HCT116 (cell line): Measurements from ENCODE around the gene TRHDE.
A peak's percentile ranks its signal among the peaks of the same experiment; 100 is the strongest.

Experiments used
- EZH2 ChIP-seq: fragments of 200-600 bp; sonication (generic); IDR thresholded peaks from 2 replicates; pipeline ENCODE4 v1.6.1; 2017; ENCODE audit warnings: antibody characterized with exemption, mixed run types
- POLR2A ChIP-seq: IDR thresholded peaks from 2 replicates; pipeline ENCODE4 v1.7.0; 2011; ENCODE audit warnings: borderline replicate concordance; ENCODE audit not compliant: insufficient read depth, insufficient read length; ENCODE audit errors: extremely low read depth
- POLR2AphosphoS5 ChIP-seq: IDR thresholded peaks from 2 replicates; pipeline ENCODE4 v1.6.1; 2011; ENCODE audit warnings: mild to moderate bottlenecking, low read depth, low read length, moderate library complexity
- RAD21 ChIP-seq: IDR thresholded peaks from 2 replicates; pipeline ENCODE4 v1.6.1; 2012; ENCODE audit warnings: low read depth, mild to moderate bottlenecking
- TF ChIP-seq, protein P1 (sequence below), 3 experiments: fragments of 200-600 bp in 1 of 3; sonication (generic) in 1 of 3; IDR thresholded peaks in 2 of 3; conservative IDR thresholded peaks in 1 of 3; 2 replicates each; pipeline ENCODE4 v1.5.1; 2012 to 2017; ENCODE audit warnings: low read depth in 2 of 3, low read length in 2 of 3, antibody characterized with exemption in 1 of 3, borderline replicate concordance in 1 of 3, control low read depth in 1 of 3, mild to moderate bottlenecking in 1 of 3, mixed read lengths in 1 of 3, mixed run types in 1 of 3, moderate library complexity in 1 of 3; ENCODE audit not compliant: insufficient read depth in 1 of 3

DNA sequence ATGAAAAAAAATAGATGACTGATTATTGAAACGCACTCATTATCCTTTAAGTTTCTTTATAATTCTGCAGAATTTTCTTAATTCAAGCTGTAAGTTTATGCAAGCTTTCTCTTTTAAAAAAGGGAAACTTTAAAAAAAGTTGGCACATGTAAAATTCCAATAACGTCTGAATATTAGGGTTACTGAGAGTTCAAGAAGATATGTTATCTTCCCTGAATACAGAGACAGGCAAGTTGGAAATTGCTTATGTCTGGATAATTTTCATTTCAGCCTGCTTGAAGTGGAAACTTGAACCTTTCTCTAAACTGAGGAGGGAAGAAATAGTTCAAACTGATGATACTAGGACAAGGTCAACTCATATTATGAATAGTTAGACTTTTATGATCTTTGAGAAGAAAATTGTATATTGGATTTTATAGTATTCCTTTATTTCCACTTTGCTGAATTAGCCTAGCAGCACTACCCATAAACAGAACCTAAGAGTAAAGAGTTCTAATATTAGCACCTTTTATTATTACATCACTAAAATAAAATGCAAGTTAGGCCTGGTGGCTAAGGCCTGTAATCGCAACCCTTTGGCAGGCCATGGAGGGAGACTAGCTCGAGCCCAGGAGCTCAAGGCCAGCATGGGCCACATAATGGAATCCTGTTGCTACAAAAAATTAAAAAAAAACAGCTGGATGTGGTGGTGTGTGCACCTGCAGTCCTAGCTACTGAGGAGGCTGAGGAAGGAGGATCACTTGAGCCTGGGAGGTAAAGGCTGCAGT lies 288.0 kb downstream of the TRHDE start:
- no peak for TF ChIP-seq RAD21
- TF ChIP-seq POLR2AphosphoS5: no peak
- TF ChIP-seq, protein P1, sequence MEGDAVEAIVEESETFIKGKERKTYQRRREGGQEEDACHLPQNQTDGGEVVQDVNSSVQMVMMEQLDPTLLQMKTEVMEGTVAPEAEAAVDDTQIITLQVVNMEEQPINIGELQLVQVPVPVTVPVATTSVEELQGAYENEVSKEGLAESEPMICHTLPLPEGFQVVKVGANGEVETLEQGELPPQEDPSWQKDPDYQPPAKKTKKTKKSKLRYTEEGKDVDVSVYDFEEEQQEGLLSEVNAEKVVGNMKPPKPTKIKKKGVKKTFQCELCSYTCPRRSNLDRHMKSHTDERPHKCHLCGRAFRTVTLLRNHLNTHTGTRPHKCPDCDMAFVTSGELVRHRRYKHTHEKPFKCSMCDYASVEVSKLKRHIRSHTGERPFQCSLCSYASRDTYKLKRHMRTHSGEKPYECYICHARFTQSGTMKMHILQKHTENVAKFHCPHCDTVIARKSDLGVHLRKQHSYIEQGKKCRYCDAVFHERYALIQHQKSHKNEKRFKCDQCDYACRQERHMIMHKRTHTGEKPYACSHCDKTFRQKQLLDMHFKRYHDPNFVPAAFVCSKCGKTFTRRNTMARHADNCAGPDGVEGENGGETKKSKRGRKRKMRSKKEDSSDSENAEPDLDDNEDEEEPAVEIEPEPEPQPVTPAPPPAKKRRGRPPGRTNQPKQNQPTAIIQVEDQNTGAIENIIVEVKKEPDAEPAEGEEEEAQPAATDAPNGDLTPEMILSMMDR (IDR thresholded peaks at IDR 0.05 in 2 of 3, conservative IDR thresholded peaks at IDR 0.05 in 1 of 3; ENCODE audit: borderline replicate concordance in 1 of 3, insufficient read depth in 1 of 3, low read depth in 2 of 3, low read length in 2 of 3): peak in 2 of 3 experiments; percentile 25 to 26; a peak in 1 of 6 replicates
- no peak for TF ChIP-seq POLR2A
- TF ChIP-seq EZH2: no peak
